ENCODE results near the gene AUP1.
A peak's percentile ranks its signal among the peaks of the same experiment; 100 is the strongest.

Gene AUP1

GRCh38 chr2:74571058-74571457 lies 41.6 kb upstream of the AUP1 start:
- Histone ChIP-seq H3K4me3 (ENCODE audit: severe bottlenecking) (no peak overlapping the region), H3K9me3 (ENCODE audit: severe bottlenecking) (no peaks in the 10 kb centered on the region), H3K4me1 (ENCODE audit: insufficient read depth, poor library complexity, severe bottlenecking) (peaks cover 38% of the 10 kb centered on the region), H3K27ac (ENCODE audit: poor library complexity, severe bottlenecking) (no peak overlapping the region), H3K36me3 (ENCODE audit: low read depth) (no peaks in the 10 kb centered on the region), H3K27me3 (ENCODE audit: insufficient read depth, poor library complexity, severe bottlenecking) (no peaks in the 10 kb centered on the region)
- ATAC-seq (ENCODE audit: low read depth) = no peak
- DNase-seq (ENCODE audit: low spot score) = no peak
- TF ChIP-seq CTCF (IDR thresholded peaks at IDR 0.05; ENCODE audit: poor library complexity, severe bottlenecking) = no peak

- H3K27ac ChIP-seq (ENCODE audit: poor library complexity, severe bottlenecking) = no peak overlapping the region
Measured at GRCh38 chr2:74569686-74570085, 40.2 kb upstream of the AUP1 start.

GRCh38 chr2:74567881-74568280 lies 38.4 kb upstream of the AUP1 start:
- no peaks in the 10 kb centered on the region for H3K9me3 ChIP-seq (ENCODE audit: severe bottlenecking)
- H3K36me3 ChIP-seq (ENCODE audit: low read depth) = no peaks in the 10 kb centered on the region
- peak overlapping the region; percentile 87 for H3K27ac ChIP-seq (ENCODE audit: poor library complexity, severe bottlenecking)
- ATAC-seq (ENCODE audit: low read depth) (peak; percentile 87), DNase-seq (ENCODE audit: low spot score) (no peak)
- H3K4me1 ChIP-seq (ENCODE audit: insufficient read depth, poor library complexity, severe bottlenecking) = peaks cover 35% of the 10 kb centered on the region
- TF ChIP-seq CTCF (IDR thresholded peaks at IDR 0.05; ENCODE audit: poor library complexity, severe bottlenecking) = no peak
- H3K27me3 ChIP-seq (ENCODE audit: insufficient read depth, poor library complexity, severe bottlenecking) = no peaks in the 10 kb centered on the region
- H3K4me3 ChIP-seq (ENCODE audit: severe bottlenecking) = no peak overlapping the region

More at GRCh38 chr2:74569686-74570085, 40.2 kb upstream of the AUP1 start:
- peaks cover 40% of the 10 kb centered on the region for H3K4me1 ChIP-seq (ENCODE audit: insufficient read depth, poor library complexity, severe bottlenecking)
- DNase-seq (ENCODE audit: low spot score) (no peak), ATAC-seq (ENCODE audit: low read depth) (no peak)
- no peak for TF ChIP-seq CTCF (IDR thresholded peaks at IDR 0.05; ENCODE audit: poor library complexity, severe bottlenecking)
- no peak overlapping the region for H3K4me3 ChIP-seq (ENCODE audit: severe bottlenecking)
- no peaks in the 10 kb centered on the region for H3K36me3 ChIP-seq (ENCODE audit: low read depth)
- H3K9me3 ChIP-seq (ENCODE audit: severe bottlenecking) = no peaks in the 10 kb centered on the region
- H3K27me3 ChIP-seq (ENCODE audit: insufficient read depth, poor library complexity, severe bottlenecking) = no peaks in the 10 kb centered on the region

GRCh38 chr2:74566754-74567085 lies 37.2 kb upstream of the AUP1 start:
- no peak for TF ChIP-seq CTCF (IDR thresholded peaks at IDR 0.05; ENCODE audit: poor library complexity, severe bottlenecking)
- Histone ChIP-seq H3K36me3 (ENCODE audit: low read depth) (no peaks in the 10 kb centered on the region), H3K9me3 (ENCODE audit: severe bottlenecking) (no peaks in the 10 kb centered on the region), H3K4me1 (ENCODE audit: insufficient read depth, poor library complexity, severe bottlenecking) (peaks cover 35% of the 10 kb centered on the region), H3K27me3 (ENCODE audit: insufficient read depth, poor library complexity, severe bottlenecking) (no peaks in the 10 kb centered on the region), H3K4me3 (ENCODE audit: severe bottlenecking) (no peak overlapping the region), H3K27ac (ENCODE audit: poor library complexity, severe bottlenecking) (peak overlapping the region; percentile 87)
- peak; percentile 40 for ATAC-seq (ENCODE audit: low read depth)
- DNase-seq (ENCODE audit: low spot score) = no peak

- Histone ChIP-seq H3K4me1 (ENCODE audit: insufficient read depth, poor library complexity, severe bottlenecking) (peaks cover 35% of the 10 kb centered on the region), H3K27ac (ENCODE audit: poor library complexity, severe bottlenecking) (peak overlapping the region; percentile 87), H3K9me3 (ENCODE audit: severe bottlenecking) (no peaks in the 10 kb centered on the region), H3K27me3 (ENCODE audit: insufficient read depth, poor library complexity, severe bottlenecking) (no peaks in the 10 kb centered on the region), H3K4me3 (ENCODE audit: severe bottlenecking) (no peak overlapping the region), H3K36me3 (ENCODE audit: low read depth) (no peaks in the 10 kb centered on the region)
- DNase-seq (ENCODE audit: low spot score) = no peak
- ATAC-seq (ENCODE audit: low read depth) = no peak
- TF ChIP-seq CTCF (IDR thresholded peaks at IDR 0.05; ENCODE audit: poor library complexity, severe bottlenecking) = no peak
Measured at GRCh38 chr2:74566076-74566753, 36.7 kb upstream of the AUP1 start.
